ENCODE results near the gene BTBD9.

GRCh38 chr6:38678178-38678760, 38.5 kb upstream of the BTBD9 start:
- TF ChIP-seq POLR2A (IDR thresholded peaks at IDR 0.05): no peak
- TF ChIP-seq, protein P1, sequence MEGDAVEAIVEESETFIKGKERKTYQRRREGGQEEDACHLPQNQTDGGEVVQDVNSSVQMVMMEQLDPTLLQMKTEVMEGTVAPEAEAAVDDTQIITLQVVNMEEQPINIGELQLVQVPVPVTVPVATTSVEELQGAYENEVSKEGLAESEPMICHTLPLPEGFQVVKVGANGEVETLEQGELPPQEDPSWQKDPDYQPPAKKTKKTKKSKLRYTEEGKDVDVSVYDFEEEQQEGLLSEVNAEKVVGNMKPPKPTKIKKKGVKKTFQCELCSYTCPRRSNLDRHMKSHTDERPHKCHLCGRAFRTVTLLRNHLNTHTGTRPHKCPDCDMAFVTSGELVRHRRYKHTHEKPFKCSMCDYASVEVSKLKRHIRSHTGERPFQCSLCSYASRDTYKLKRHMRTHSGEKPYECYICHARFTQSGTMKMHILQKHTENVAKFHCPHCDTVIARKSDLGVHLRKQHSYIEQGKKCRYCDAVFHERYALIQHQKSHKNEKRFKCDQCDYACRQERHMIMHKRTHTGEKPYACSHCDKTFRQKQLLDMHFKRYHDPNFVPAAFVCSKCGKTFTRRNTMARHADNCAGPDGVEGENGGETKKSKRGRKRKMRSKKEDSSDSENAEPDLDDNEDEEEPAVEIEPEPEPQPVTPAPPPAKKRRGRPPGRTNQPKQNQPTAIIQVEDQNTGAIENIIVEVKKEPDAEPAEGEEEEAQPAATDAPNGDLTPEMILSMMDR (IDR thresholded peaks at IDR 0.05 in 8 of 11, conservative IDR thresholded peaks at IDR 0.05 in 3 of 11): no peak
- peak in 1 of 3 donors; percentile 30 for TF ChIP-seq POLR2AphosphoS5 (IDR thresholded peaks at IDR 0.05)
